SK-N-MC (cell line): ENCODE measurements around the gene VGLL2.

Experiments used
- EZH2 ChIP-seq: fragments of 200-600 bp; sonication (generic); IDR thresholded peaks from one replicate; pipeline ENCODE4 v1.6.1; 2017; ENCODE audit warnings: antibody characterized with exemption
- FOXP2 ChIP-seq: optimal IDR thresholded peaks from 2 replicates; pipeline ENCODE3; 2011; ENCODE audit warnings: mild to moderate bottlenecking, moderate library complexity; ENCODE audit not compliant: insufficient read depth; ENCODE audit errors: extremely low read length, control extremely low read depth
- POLR2AphosphoS5 ChIP-seq: IDR thresholded peaks from 2 replicates; pipeline ENCODE4 v1.6.1; 2012; ENCODE audit warnings: mild to moderate bottlenecking, low read depth, low read length, borderline replicate concordance

DNA sequence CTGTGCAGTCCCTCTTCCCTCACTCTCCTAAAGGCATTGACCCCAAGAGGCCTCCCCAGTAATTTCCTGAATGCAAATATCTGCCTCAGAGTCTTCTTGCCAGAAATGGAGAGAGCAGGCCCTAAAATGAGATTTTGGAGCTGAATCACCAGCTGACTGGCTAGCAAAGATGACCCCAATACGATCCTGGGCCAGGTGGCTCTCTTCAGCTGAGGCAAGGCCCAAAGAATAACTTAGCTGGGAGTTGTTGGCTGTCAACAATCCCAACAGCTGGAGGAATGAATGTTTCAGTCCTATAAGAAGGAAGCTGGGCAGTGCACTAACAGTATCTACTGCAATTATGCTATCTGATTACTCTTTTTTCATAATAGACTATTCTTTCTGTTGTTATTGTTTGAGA lies 37.2 kb upstream of the VGLL2 start:
- no peak for TF ChIP-seq POLR2AphosphoS5
- no peak for TF ChIP-seq EZH2
- no peak for TF ChIP-seq FOXP2
